Spleen (tissue), 7 donors: ENCODE data around the gene KIAA0319L.

Experiments
- CTCF ChIP-seq, 11 experiments: fragments of 200-600 bp in 7 of 11; fragments of 450-650 bp in 4 of 11; sonication (generic) in 4 of 11; IDR thresholded peaks in 8 of 11; conservative IDR thresholded peaks in 3 of 11; 1 replicate in 7 of 11; 2 replicates in 4 of 11; pipeline versions ENCODE4 v1.4.0 to v1.8.0; 2016 to 2021; ENCODE audit warnings: antibody characterized with exemption in 11 of 11, inconsistent platforms in 4 of 11, mild to moderate bottlenecking in 1 of 11
- POLR2AphosphoS5 ChIP-seq, 3 donors: sonication (generic); formaldehyde crosslinking; IDR thresholded peaks; one replicate each; pipeline ENCODE4 v1.5.1; 2017; ENCODE audit warnings: antibody characterized with exemption in 3 of 3
- donor health status: DM: no; HTN: no; CAD: no; lungs with moderate emphysema.
- donor health status: DM: no; HTN: no; CAD: no.
- donor health status: DM: no; HTN: no; CAD: no.

GRCh38 chr1:35560256-35561225 lies 3.3 kb upstream of the KIAA0319L start:
- TF ChIP-seq CTCF (IDR thresholded peaks at IDR 0.05 in 8 of 11, conservative IDR thresholded peaks at IDR 0.05 in 3 of 11) = no peak
- no peak for TF ChIP-seq POLR2AphosphoS5 (IDR thresholded peaks at IDR 0.05)
